H9 (cell line): ENCODE measurements around the gene PCBD2. TPM values are rescaled to one million over a fixed set of nuclear protein-coding genes. Genes with fewer than 3 reads are reported as not detected.

Source experiments
- DNase-seq: peaks from one replicate; pipeline ENCODE4 v3.0.0-alpha.2; 2017
- H2AFZ ChIP-seq: one replicate; pipeline ENCODE4 v1.6.1; 2013; ENCODE audit warnings: mild to moderate bottlenecking, low read length, control low read depth, moderate library complexity
- H2AK5ac ChIP-seq: 2 replicates; pipeline ENCODE4 v1.6.1; 2013; ENCODE audit warnings: low read length, control low read depth, mixed read lengths; ENCODE audit not compliant: insufficient read length
- H2BK120ac ChIP-seq: one replicate; pipeline ENCODE4 v1.6.1; 2013; ENCODE audit warnings: low read depth, mild to moderate bottlenecking, low read length, control low read depth, inconsistent platforms; ENCODE audit not compliant: poor library complexity, severe bottlenecking
- H2BK12ac ChIP-seq: 2 replicates; pipeline ENCODE4 v1.6.1; 2013; ENCODE audit warnings: low read length, control low read depth, mixed read lengths, low read depth; ENCODE audit not compliant: insufficient read length
- H2BK15ac ChIP-seq: 2 replicates; pipeline ENCODE4 v1.6.1; 2013; ENCODE audit warnings: low read depth, low read length, control low read depth
- H2BK20ac ChIP-seq: one replicate; pipeline ENCODE4 v1.6.1; 2013; ENCODE audit warnings: low read depth, mild to moderate bottlenecking, low read length, control low read depth, inconsistent platforms; ENCODE audit not compliant: poor library complexity, severe bottlenecking
- H2BK5ac ChIP-seq: 2 replicates; pipeline ENCODE4 v1.6.1; 2013; ENCODE audit warnings: low read length, control low read depth, mixed read lengths; ENCODE audit not compliant: insufficient read length
- H3K14ac ChIP-seq: 2 replicates; pipeline ENCODE4 v1.6.1; 2013; ENCODE audit warnings: low read length, control low read depth; ENCODE audit not compliant: insufficient read depth
- H3K18ac ChIP-seq: 2 replicates; pipeline ENCODE4 v1.6.1; 2013; ENCODE audit warnings: low read depth, mild to moderate bottlenecking, mixed read lengths, low read length, control low read depth; ENCODE audit not compliant: insufficient read length
- H3K23ac ChIP-seq: 2 replicates; pipeline ENCODE4 v1.6.1; 2013; ENCODE audit warnings: low read length, control low read depth, mixed read lengths, low read depth; ENCODE audit not compliant: insufficient read length
- H3K23me2 ChIP-seq: 2 replicates; pipeline ENCODE4 v1.6.1; 2013; ENCODE audit warnings: low read depth, mild to moderate bottlenecking, mixed read lengths, low read length, control low read depth; ENCODE audit not compliant: insufficient read length, poor library complexity, severe bottlenecking
- H3K27ac ChIP-seq: 2 replicates; pipeline ENCODE4 v1.5.1; 2013; ENCODE audit warnings: low read length, control low read depth, mixed read lengths, low read depth; ENCODE audit not compliant: insufficient read length
- H3K27me3 ChIP-seq: 2 replicates; pipeline ENCODE4 v1.6.1; 2013; ENCODE audit warnings: low read length, control low read depth, inconsistent platforms; ENCODE audit not compliant: insufficient read depth
- H3K4ac ChIP-seq: 2 replicates; pipeline ENCODE4 v1.6.1; 2013; ENCODE audit warnings: low read depth, mild to moderate bottlenecking, control low read depth, inconsistent platforms, low read length, moderate library complexity
- H3K4me1 ChIP-seq: 2 replicates; pipeline ENCODE4 v1.6.1; 2013; ENCODE audit warnings: low read length, control low read depth, inconsistent platforms; ENCODE audit not compliant: insufficient read depth
- H3K4me2 ChIP-seq: 2 replicates; pipeline ENCODE4 v1.6.1; 2013; ENCODE audit warnings: low read length, control low read depth, mixed read lengths; ENCODE audit not compliant: insufficient read length, insufficient read depth
- H3K56ac ChIP-seq: 2 replicates; pipeline ENCODE4 v1.6.1; 2013; ENCODE audit warnings: low read depth, mild to moderate bottlenecking, mixed read lengths, low read length, control low read depth; ENCODE audit not compliant: insufficient read length
- H3K79me1 ChIP-seq: 2 replicates; pipeline ENCODE4 v1.6.1; 2013; ENCODE audit warnings: low read depth, mild to moderate bottlenecking, moderate library complexity, low read length, control low read depth, inconsistent platforms; ENCODE audit not compliant: insufficient read depth, poor library complexity, severe bottlenecking
- H3K79me2 ChIP-seq: 2 replicates; pipeline ENCODE4 v1.6.1; 2013; ENCODE audit warnings: low read length, control low read depth, inconsistent platforms; ENCODE audit not compliant: insufficient read depth
- H3K9ac ChIP-seq: 2 replicates; pipeline ENCODE4 v1.6.1; 2013; ENCODE audit warnings: low read length, control low read depth, mixed read lengths; ENCODE audit not compliant: insufficient read length; ENCODE audit errors: extremely low read depth
- H3K9me3 ChIP-seq: one replicate; pipeline ENCODE4 v1.6.1; 2013; ENCODE audit warnings: low read depth, low read length, inconsistent platforms; ENCODE audit not compliant: control insufficient read depth
- H3T11ph ChIP-seq: one replicate; pipeline ENCODE4 v1.6.1; 2013; ENCODE audit warnings: mild to moderate bottlenecking, low read length, control low read depth, inconsistent platforms
- H4K20me1 ChIP-seq: one replicate; pipeline ENCODE4 v1.6.1; 2013; ENCODE audit not compliant: control insufficient read depth, insufficient read length, insufficient read depth
- H4K5ac ChIP-seq: 2 replicates; pipeline ENCODE4 v1.6.1; 2013; ENCODE audit warnings: low read depth, mild to moderate bottlenecking, mixed read lengths, low read length, control low read depth; ENCODE audit not compliant: insufficient read length
- H4K8ac ChIP-seq: replicated peaks from 2 replicates; pipeline ENCODE4 v1.6.1; 2013; ENCODE audit warnings: low read length, control low read depth, mixed read lengths, low read depth; ENCODE audit not compliant: insufficient read length
- H4K91ac ChIP-seq: 2 replicates; pipeline ENCODE4 v1.6.1; 2013; ENCODE audit warnings: low read depth, mild to moderate bottlenecking, moderate library complexity, mixed read lengths, low read length, control low read depth; ENCODE audit not compliant: insufficient read length
- H3K27ac Mint-ChIP-seq, 3 experiments: 2 replicates in 2 of 3; 3 replicates in 1 of 3; pipeline ENCODE4 v1.8.0; 2020 to 2021; ENCODE audit warnings: mixed read lengths in 3 of 3, mild to moderate bottlenecking in 1 of 3, moderate library complexity in 1 of 3
- H3K27me3 Mint-ChIP-seq: 2 replicates; pipeline ENCODE4 v1.8.0; 2021; ENCODE audit warnings: low read depth, mild to moderate bottlenecking, moderate library complexity, mixed read lengths
- H3K36me3 Mint-ChIP-seq, 3 experiments: 2 replicates in 2 of 3; 3 replicates in 1 of 3; pipeline ENCODE4 v1.8.0; 2020 to 2021; ENCODE audit warnings: low read depth in 3 of 3, mixed read lengths in 3 of 3; ENCODE audit not compliant: insufficient read depth in 1 of 3
- H3K4me1 Mint-ChIP-seq, 2 experiments: 2 replicates each; pipeline ENCODE4 v1.8.0; 2020; ENCODE audit warnings: mixed read lengths in 2 of 2
- H3K4me3 Mint-ChIP-seq, 2 experiments: 2 replicates in 1 of 2; 3 replicates in 1 of 2; pipeline ENCODE4 v1.8.0; 2020 to 2021; ENCODE audit warnings: mild to moderate bottlenecking in 2 of 2, mixed read lengths in 2 of 2, moderate library complexity in 1 of 2
- H3K9me3 Mint-ChIP-seq, 2 experiments: 2 replicates in 1 of 2; 3 replicates in 1 of 2; pipeline ENCODE4 v1.8.0; 2020; ENCODE audit warnings: mild to moderate bottlenecking in 2 of 2, mixed read lengths in 2 of 2, moderate library complexity in 1 of 2
- WGBS: extraction: QIAGEN DNeasy Blood & Tissue Kit; methylation state at CpG from one replicate; pipeline ENCODE4 v1.1.7; 2013; ENCODE audit warnings: missing lambda C conversion rate, low lambda C conversion rate, mixed read lengths; ENCODE audit not compliant: insufficient read length; ENCODE audit errors: extremely low coverage; 5-methylcytosine and 5-hydroxymethylcytosine counted together
- total RNA-seq: library from RNA; stranded (reverse); gene quantifications from 2 replicates; pipeline ENCODE4 v1.2.1, GENCODE V29; 2021
- TF ChIP-seq, protein P1 (sequence below): fragments of 200-600 bp; sonication (generic); conservative IDR thresholded peaks from 3 replicates; pipeline ENCODE4 v1.8.0; 2021; ENCODE audit warnings: antibody characterized with exemption, mild to moderate bottlenecking

PCBD2 gene
- total RNA-seq, 1 experiment from 2014 or later: 11.9 TPM

- H3K4me2 ChIP-seq: no peak overlapping the region
- no peak overlapping the region for H3K4me3 Mint-ChIP-seq
- no peaks in the 10 kb centered on the region for H3K4me1 ChIP-seq
- H3K27me3 ChIP-seq: no peaks in the 10 kb centered on the region
- no peak overlapping the region for H4K8ac ChIP-seq
- H2BK20ac ChIP-seq: no peak overlapping the region
- no peak overlapping the region for H2BK15ac ChIP-seq
- H3K14ac ChIP-seq: no peak overlapping the region
- H3K79me1 ChIP-seq: no peaks in the 10 kb centered on the region
- H3K27me3 Mint-ChIP-seq: no peaks in the 10 kb centered on the region
- DNase-seq: no peak
- H3K27ac ChIP-seq: no peak overlapping the region
- WGBS: no CpG with 5 or more reads among the region's 8 CpGs
- TF ChIP-seq, protein P1, sequence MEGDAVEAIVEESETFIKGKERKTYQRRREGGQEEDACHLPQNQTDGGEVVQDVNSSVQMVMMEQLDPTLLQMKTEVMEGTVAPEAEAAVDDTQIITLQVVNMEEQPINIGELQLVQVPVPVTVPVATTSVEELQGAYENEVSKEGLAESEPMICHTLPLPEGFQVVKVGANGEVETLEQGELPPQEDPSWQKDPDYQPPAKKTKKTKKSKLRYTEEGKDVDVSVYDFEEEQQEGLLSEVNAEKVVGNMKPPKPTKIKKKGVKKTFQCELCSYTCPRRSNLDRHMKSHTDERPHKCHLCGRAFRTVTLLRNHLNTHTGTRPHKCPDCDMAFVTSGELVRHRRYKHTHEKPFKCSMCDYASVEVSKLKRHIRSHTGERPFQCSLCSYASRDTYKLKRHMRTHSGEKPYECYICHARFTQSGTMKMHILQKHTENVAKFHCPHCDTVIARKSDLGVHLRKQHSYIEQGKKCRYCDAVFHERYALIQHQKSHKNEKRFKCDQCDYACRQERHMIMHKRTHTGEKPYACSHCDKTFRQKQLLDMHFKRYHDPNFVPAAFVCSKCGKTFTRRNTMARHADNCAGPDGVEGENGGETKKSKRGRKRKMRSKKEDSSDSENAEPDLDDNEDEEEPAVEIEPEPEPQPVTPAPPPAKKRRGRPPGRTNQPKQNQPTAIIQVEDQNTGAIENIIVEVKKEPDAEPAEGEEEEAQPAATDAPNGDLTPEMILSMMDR: no peak
- no peak overlapping the region for H3K56ac ChIP-seq
- no peak overlapping the region for H2AFZ ChIP-seq
- H3K4ac ChIP-seq: no peak overlapping the region
- H3T11ph ChIP-seq: no peak overlapping the region
- no peak overlapping the region for H2AK5ac ChIP-seq
- peaks cover 8 to 17% of the 10 kb centered on the region in 2 experiments for H3K4me1 Mint-ChIP-seq
- no peaks in the 10 kb centered on the region for H4K20me1 ChIP-seq
- no peaks in the 10 kb centered on the region; a peak in 1 of 5 replicates for H3K9me3 Mint-ChIP-seq
- no peak overlapping the region for H2BK120ac ChIP-seq
- H3K36me3 Mint-ChIP-seq: peaks cover 9 to 13% (median 13%) of the 10 kb centered on the region in 3 experiments; a peak in 6 of 7 replicates
- no peak overlapping the region for H3K27ac Mint-ChIP-seq
- H3K79me2 ChIP-seq: no peaks in the 10 kb centered on the region
- no peak overlapping the region for H4K5ac ChIP-seq
- no peak overlapping the region for H2BK5ac ChIP-seq
- H3K9ac ChIP-seq: no peak overlapping the region
- H3K23me2 ChIP-seq: no peaks in the 10 kb centered on the region
- no peak overlapping the region for H3K23ac ChIP-seq
- H3K18ac ChIP-seq: no peak overlapping the region
- H2BK12ac ChIP-seq: no peak overlapping the region
- no peak overlapping the region for H4K91ac ChIP-seq
- no peaks in the 10 kb centered on the region for H3K9me3 ChIP-seq
Measured at GRCh38 chr5:134889335-134889734, 15.6 kb upstream of the PCBD2 start.
